OCI-LY7 (cell line): ENCODE data around the gene PPIL1. TPM values are rescaled to one million over a fixed set of nuclear protein-coding genes. Genes with fewer than 3 reads are reported as not detected.

Experiments
- BruUV-seq: library from RNA; stranded (reverse); fragments of 400-500 nt; replicated peaks from 2 replicates; lab custom pipeline; 2021; lab: Mats Ljungman, UMichigan
- CTCF ChIA-PET: fragments of 300-600 bp; sonication (Branson Sonifier 250); formaldehyde crosslinking; loops from one replicate; lab custom pipeline; 2022; ENCODE audit warnings: antibody characterized with exemption; ENCODE audit not compliant: unreplicated experiment; lab: Charles Lee
- POLR2A ChIA-PET: fragments of 300-600 bp; sonication (Branson Sonifier 250); formaldehyde crosslinking; loops from one replicate; lab custom pipeline; 2022; ENCODE audit warnings: antibody characterized with exemption; lab: Charles Lee
- DNase-seq: peaks from one replicate; pipeline ENCODE4 v3.0.0-alpha.2; 2015; ENCODE audit warnings: low spot score
- H2AFZ ChIP-seq: fragments of 200-600 bp; sonication (generic), shearing (Covaris generic); 2 replicates; pipeline ENCODE4 v1.6.1; 2014; ENCODE audit warnings: mild to moderate bottlenecking, antibody characterized with exemption, low read length, moderate library complexity
- H3K27ac ChIP-seq: fragments of 200-600 bp; sonication (generic); 2 replicates; pipeline ENCODE4 v1.5.1; 2014; ENCODE audit warnings: mixed run types, low read depth, mild to moderate bottlenecking, moderate library complexity, low read length, inconsistent platforms; ENCODE audit not compliant: poor library complexity, severe bottlenecking
- H3K36me3 ChIP-seq: fragments of 200-600 bp; sonication (generic); 2 replicates; pipeline ENCODE4 v1.6.1; 2014; ENCODE audit warnings: mild to moderate bottlenecking, antibody characterized with exemption, low read length, moderate library complexity, mixed read lengths; ENCODE audit not compliant: insufficient read depth
- H3K4me1 ChIP-seq: fragments of 200-600 bp; sonication (generic); 2 replicates; pipeline ENCODE4 v1.5.1; 2014; ENCODE audit warnings: mild to moderate bottlenecking, low read length; ENCODE audit not compliant: insufficient read depth, poor library complexity, severe bottlenecking
- H3K4me2 ChIP-seq: fragments of 200-600 bp; sonication (generic); 2 replicates; pipeline ENCODE4 v1.6.1; 2014; ENCODE audit warnings: mild to moderate bottlenecking, low read length
- H3K4me3 ChIP-seq: fragments of 200-600 bp; sonication (generic); 2 replicates; pipeline ENCODE4 v1.5.1; 2014; ENCODE audit warnings: mild to moderate bottlenecking, low read depth, low read length; ENCODE audit not compliant: poor library complexity, severe bottlenecking
- H3K79me2 ChIP-seq: fragments of 200-600 bp; sonication (generic); 2 replicates; pipeline ENCODE4 v1.6.1; 2016; ENCODE audit warnings: low read depth, mild to moderate bottlenecking, low read length, moderate library complexity, mixed read lengths; ENCODE audit not compliant: insufficient read depth
- H3K9me2 ChIP-seq: fragments of 200-600 bp; sonication (generic); 2 replicates; pipeline ENCODE4 v1.6.1; 2016; ENCODE audit warnings: mild to moderate bottlenecking, low read length, mixed read lengths; ENCODE audit not compliant: insufficient read depth
- H3K9me3 ChIP-seq: fragments of 200-600 bp; sonication (generic); 2 replicates; pipeline ENCODE4 v1.6.1; 2014; ENCODE audit warnings: mild to moderate bottlenecking, mixed run types, low read length, mixed read lengths
- H4K20me1 ChIP-seq: fragments of 200-600 bp; sonication (generic); 2 replicates; pipeline ENCODE4 v1.6.1; 2014; ENCODE audit warnings: mild to moderate bottlenecking, antibody characterized with exemption, low read length, moderate library complexity, mixed read lengths; ENCODE audit not compliant: insufficient read depth
- CTCF ChIP-seq: fragments of 200-600 bp; sonication (generic); conservative IDR thresholded peaks from 2 replicates; pipeline ENCODE4 v1.5.1; 2014; ENCODE audit warnings: mild to moderate bottlenecking, antibody characterized with exemption, low read length, moderate library complexity, mixed read lengths
- EZH2phosphoT487 ChIP-seq: fragments of 200-600 bp; sonication (generic); IDR thresholded peaks from 2 replicates; pipeline ENCODE4 v1.6.1; 2018; ENCODE audit warnings: low read depth, borderline replicate concordance, mild to moderate bottlenecking, mixed run types, antibody characterized with exemption, low read length, moderate library complexity, mixed read lengths
- intact Hi-C: fragments of 100-400 bp; cut with micrococcal nuclease; formaldehyde crosslinking; loops from one replicate; pipeline ENCODE4 v1.10.0; 2022; ENCODE audit not compliant: unreplicated experiment
- total RNA-seq, 2 experiments: library from RNA; depleted of rRNA in 1 of 2; stranded (reverse); fragments of >200 nt in 1 of 2; shearing (Covaris generic) in 1 of 2; gene quantifications; 2 replicates each; pipeline ENCODE4 v1.2.3, GENCODE V29; 2014 to 2022

The PPIL1 gene
- total RNA-seq, 2 experiments from 2014 or later, result 38.9 to 40.0 TPM

- no peaks in the 10 kb centered on the region for H3K9me2 ChIP-seq
- no peaks in the 10 kb centered on the region for H4K20me1 ChIP-seq
- BruUV-seq, result no TSS peak
- H3K27ac ChIP-seq, result no peak overlapping the region
- no peaks in the 10 kb centered on the region for H3K79me2 ChIP-seq
- H3K9me3 ChIP-seq, result no peaks in the 10 kb centered on the region
- H3K36me3 ChIP-seq, result no peaks in the 10 kb centered on the region
- no peak for TF ChIP-seq EZH2phosphoT487
- peak; percentile 37 for TF ChIP-seq CTCF
- no peaks in the 10 kb centered on the region for H3K4me1 ChIP-seq
- H2AFZ ChIP-seq, result no peak overlapping the region
- DNase-seq, result peak; percentile 11
- CTCF ChIA-PET, result no interaction called here
- intact Hi-C loops, result no loop called here
- peak overlapping the region; percentile 38 for H3K4me3 ChIP-seq
- POLR2A ChIA-PET, result no interaction called here
- peak overlapping the region; percentile 46; the same call in 1 of the 2 replicates for H3K4me2 ChIP-seq
These were observed 34.7 kb downstream of the PPIL1 start for GRCh38 chr6:36839749-36840431.

DNA sequence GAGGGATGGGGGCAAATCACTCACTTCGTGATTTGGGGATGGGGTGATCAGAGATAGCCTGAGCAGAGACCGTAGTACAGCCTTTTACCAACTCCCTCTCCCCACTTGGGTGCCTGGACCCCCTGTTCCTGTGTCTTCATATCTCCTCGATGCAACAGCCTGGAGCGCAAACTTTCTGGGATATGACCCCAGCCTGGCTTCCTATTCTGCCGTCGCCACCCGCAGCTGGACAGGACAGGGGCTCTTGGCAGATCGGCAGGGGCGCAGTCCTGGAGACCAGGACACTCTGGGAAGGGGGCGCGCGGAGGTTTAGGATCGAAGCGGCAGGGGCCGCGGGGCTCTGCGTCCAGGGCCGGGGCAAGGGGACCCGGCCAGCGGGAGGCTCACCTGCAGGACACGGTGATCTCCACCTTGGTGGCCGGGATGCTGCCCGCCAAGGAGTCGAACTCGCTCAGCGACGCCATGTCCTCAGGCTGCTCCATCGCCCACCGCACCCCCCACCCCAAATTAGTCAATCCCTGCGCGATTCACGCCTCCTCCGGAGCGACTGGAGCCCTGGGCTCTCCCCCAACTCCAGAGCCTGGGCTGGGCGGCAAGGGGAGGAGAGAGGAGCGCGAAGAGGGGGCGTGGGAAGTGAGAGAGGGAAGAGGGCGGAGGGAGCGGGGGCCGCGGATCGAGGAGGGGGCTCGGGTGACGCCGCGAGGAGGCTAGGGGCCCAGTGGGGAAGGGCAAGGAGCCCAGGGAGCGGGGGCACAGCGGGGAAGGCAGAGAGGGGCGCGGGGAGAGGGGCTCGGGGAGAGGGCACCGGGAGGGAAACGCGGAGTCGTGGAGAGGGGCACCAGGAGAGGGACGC, 35.5 kb downstream of the PPIL1 start, which contains the start of gene CPNE5:
Gene CPNE5 (minus strand): TSS at position 549 of the 853 bp plus-strand sequence. CDS start 67 bp downstream, at position 482.
- H3K9me3 ChIP-seq, result no peaks in the 10 kb centered on the region
- no peak within 1 kb of the TSS for H3K27ac ChIP-seq
- ChIA-PET POLR2A (no interaction called here), CTCF (interaction anchor here (0.6 kb wide), 1 partner anchor 109 kb away, joined by 3 read pairs; no protein-coding TSS in a partner anchor)
- no peak for DNase-seq
- no TSS peak for BruUV-seq
- peak within 1 kb of the TSS; percentile 38 for H3K4me3 ChIP-seq
- no peaks in the 10 kb centered on the region for H3K36me3 ChIP-seq
- TF ChIP-seq CTCF (no peak), EZH2phosphoT487 (no peak)
- H4K20me1 ChIP-seq, result no peaks in the 10 kb centered on the region
- H3K9me2 ChIP-seq, result no peaks in the 10 kb centered on the region
- peak within 1 kb of the TSS; percentile 46; the same call in 1 of the 2 replicates for H3K4me2 ChIP-seq
- intact Hi-C loops, result no loop called here
- no peaks in the 10 kb centered on the region for H3K4me1 ChIP-seq
- H2AFZ ChIP-seq, result no peak within 1 kb of the TSS
- H3K79me2 ChIP-seq, result no peaks in the 10 kb centered on the region
